Stimulated activated CD4-positive, alpha-beta T cell treated with anti-CD3 and anti-CD28 coated beads, TNF-alpha, amount 100 ng/mL, for 1 hour (primary cell): ENCODE data around the gene CCDC192.
"Not testable (repeated sequence)": the region's sequence is repeated elsewhere in the genome, so short reads cannot be mapped to it uniquely, and the experiment has no call there.

Source experiments
- DNase-seq, 3 donors: peaks; one replicate each; pipeline ENCODE4 v3.0.0-alpha.2; 2020; ENCODE audit warnings: low read depth in 3 of 3, low spot score in 1 of 3

The CCDC192 gene

GRCh38 chr5:127697894-127698600 lies 5.1 kb upstream of the CCDC192 start:
- DNase-seq, result no peak

DNA sequence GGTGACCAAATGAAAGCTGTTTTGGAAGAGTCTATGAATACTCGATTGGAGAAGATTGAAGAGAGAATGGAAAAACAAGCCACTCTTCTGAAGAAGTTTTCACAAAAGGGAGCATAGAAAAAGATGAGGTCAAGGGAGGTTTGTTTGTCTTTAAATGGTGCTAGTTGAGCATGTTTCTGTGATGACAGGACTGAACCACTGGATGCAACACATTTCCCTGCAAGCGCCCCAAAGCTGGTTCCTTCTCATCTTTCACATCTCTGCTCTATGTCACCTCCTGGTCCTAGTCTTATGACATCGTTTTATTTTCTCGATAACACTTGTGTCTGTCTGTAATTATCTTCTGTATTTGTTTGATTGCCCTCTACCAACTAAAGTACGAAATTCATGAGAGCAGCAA lies 3.8 kb upstream of the CCDC192 start:
- no peak for DNase-seq

DNA sequence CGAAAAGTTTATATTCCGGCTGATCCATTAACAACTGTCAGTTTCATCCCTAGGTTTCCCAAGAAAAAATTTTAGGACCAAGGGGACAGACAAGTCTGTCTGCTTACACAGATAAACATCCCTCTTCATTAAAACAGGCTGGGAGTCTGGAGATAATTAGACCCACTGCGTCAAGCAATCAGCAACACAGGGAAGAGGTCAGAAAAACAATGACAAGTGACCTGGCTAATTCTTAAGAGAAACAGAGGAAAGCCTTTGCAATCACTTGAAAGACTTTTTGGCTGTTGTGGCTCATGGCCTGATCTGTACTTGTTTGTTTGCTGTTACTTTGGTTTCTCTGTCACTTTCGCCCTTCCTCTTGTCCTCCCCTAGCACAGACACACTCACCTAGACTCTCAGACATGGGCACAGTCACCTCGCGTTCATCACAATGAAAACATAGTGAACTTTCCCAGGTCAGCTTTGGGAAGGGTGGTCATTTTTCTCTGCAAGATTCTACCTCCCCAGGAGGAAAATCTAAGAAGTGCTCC lies 2.9 kb upstream of the CCDC192 start:
- DNase-seq, result no peak

DNA sequence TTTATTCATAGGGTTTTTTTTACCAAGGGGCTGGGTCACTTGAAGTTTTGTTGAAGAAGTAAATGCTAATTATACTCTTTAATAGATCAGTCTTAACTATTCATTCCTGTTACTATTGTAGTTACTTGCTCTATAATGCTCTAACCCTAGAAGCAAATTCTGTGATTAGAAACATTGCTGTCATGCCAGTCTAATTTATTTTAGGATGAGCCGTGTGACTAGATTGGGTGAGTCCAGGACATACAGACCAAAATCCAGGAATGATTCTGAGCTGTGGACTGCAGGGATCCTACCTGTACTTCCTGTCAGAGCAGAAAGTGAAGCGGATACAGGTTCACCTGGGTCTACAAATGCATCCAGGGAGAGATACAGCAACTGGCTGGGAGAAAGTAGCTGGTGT lies 757 bp upstream of the CCDC192 start:
- no peak for DNase-seq

GRCh38 chr5:127705120-127705892 lies 2.1 kb downstream of the CCDC192 start:
- no peak for DNase-seq

GRCh38 chr5:127706691-127707090 lies 3.5 kb downstream of the CCDC192 start:
- no peak for DNase-seq

- no peak for DNase-seq
These were observed 4.0 kb downstream of the CCDC192 start for GRCh38 chr5:127707209-127707608.

DNA sequence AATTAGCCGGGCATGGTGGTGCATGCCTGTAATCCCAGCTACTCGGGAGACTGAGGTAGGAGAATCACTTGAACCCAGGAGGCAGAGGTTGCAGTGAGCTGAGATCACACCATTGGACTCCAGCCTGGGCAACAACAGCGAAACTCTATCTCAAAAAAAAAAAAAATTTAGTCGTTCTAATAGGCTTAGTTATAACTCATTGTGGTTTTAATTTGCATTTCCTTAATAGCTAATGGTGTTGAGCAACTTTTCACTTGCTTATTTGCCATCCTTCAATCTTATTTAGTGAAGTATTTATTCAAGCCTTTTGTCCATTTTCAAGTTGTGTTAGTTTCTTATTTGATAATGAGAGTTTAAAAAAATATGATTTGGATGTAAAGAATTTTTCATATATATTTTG lies 9.9 kb downstream of the CCDC192 start:
- not testable (repeated sequence) for DNase-seq

DNA sequence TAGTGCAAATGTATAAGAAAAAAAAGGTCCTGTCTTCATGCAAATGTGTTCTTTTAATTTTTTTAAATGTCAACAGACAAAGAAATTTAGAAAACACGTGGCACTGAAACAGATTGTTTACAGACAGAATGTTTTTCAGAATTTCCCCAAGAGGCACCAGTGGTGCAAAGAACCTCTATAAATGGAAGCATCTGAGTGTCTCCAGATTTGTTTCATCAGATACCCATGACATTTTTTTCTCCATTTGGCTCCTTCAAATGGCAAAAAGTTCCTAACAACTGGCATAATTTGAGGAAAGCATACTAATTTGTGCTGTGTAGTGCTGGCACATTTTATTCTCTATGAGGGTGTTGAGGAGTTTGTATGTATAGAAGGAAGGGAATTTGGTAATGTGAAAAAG lies 15.0 kb downstream of the CCDC192 start:
- no peak for DNase-seq

DNA sequence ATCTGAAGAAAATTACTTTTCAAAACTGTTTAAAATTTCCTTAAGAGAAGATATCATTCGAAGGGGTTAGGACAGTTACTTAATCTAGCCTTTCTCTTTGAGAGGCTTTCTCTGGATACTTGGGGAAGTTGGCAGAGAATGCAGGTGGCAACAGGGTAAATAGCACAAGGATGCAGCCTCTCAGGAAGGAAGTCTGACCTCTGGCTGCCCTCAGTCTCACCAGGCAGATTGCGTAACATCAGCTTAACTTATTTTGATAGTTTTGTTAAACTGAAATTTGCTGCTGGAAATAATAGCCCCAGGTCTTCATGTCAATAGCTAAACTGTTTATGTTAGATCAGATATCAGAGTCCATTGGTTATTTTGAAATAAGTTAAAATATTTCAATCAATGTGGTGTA lies 20.4 kb downstream of the CCDC192 start:
- no peak for DNase-seq

DNA sequence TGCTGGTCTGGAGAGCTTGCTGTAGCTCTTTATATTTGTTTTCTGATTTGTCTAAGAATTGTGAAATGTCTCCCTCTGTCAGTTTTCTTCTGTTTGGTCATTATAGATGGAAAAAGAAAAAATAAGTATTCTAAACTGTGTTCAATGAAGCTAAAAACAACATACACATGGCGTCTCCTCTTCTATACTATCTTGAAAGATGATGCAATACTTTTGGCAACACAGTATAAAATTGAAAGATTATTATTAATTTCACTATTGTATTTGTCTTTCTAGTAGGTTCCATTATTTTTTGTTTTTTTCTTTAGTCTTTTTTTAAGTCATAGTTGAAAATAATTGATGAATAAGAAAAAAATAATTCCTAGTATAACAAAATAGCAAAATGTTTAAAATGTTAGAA lies 22.5 kb downstream of the CCDC192 start:
- DNase-seq, result no peak

DNA sequence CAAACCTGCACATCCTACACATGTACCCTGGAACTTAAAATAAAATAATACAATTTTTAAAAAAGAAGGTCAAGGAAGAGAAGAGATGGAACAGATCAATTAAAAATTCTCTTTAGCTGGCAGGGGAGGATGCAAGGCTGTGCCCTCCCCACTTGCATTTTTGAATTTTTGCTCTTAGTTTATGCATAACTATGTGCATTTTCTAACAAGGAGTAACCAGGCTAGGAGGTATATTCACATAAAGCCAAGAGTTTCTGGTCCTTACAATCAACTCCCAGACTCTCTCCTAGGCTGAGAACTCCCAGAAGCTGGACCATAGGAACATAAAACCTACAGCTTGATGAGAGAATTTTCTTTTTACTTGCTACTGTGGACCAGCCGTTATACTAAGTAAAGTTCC lies 29.8 kb downstream of the CCDC192 start:
- DNase-seq, result no peak

DNA sequence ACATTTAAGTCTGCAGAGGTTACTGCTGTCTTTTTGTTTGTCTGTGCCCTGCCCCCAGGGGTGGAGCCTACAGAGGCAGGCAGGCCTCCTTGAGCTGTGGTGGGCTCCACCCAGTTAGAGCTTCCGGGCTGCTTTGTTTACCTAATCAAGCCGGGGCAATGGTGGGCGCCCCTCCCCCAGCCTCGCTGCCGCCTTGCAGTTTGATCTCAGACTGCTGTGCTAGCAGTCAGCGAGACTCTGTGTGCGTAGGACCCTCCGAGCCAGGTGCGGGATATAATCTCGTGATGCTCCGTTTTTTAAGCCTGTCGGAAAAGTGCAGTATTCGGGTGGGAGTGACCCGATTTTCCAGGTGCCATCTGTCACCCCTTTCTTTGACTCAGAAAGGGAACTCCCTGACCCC lies 36.2 kb downstream of the CCDC192 start:
- not testable (repeated sequence) for DNase-seq

DNA sequence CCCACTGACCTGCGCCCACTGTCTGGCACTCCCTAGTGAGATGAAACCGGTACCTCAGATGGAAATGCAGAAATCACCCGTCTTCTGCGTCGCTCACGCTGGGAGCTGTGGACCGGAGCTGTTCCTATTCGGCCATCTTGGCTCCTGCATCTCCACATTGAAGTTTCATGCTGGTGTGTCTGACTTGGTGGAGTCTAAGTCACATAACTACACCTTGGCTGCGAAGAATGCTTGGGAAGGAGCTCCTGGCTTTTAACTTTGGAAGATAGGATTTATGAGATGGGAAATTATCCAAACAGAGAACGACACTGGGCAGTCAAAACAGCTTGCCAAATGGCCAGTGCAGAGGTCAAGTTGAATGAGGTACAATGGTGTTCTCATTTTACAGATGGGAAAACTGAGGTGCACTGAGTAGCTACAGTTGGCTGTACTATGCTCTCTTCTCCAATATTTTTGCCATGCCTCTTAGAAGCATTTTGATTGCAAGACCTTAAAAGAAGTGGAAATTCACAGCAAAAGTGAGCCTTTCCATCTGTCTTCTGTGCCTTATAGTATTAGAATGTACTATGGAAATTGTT lies 36.7 kb downstream of the CCDC192 start:
- no peak for DNase-seq

DNA sequence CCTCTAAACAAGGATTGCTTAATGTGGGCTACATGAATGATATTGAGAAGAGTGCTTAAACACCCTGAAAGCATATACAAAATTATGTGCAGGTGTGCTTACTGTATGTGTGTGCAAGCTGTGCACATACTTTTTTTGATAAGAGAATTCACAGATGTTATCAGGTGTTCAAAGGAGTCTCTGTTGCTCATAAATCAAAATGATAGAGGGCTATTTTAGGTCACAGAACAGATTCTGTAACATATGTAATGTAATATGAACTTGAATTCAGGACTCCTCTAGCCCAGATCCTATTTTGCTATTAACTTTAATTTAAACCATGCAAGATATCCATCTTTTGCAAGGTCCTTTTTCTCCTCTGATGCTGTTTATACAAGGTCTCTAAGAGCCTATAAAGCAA lies 38.2 kb downstream of the CCDC192 start:
- DNase-seq, result no peak

GRCh38 chr5:127744241-127744640 lies 41.0 kb downstream of the CCDC192 start:
- DNase-seq, result no peak

- no peak for DNase-seq
These were observed 43.6 kb downstream of the CCDC192 start for GRCh38 chr5:127746756-127747155.

GRCh38 chr5:127752503-127753265 lies 49.5 kb downstream of the CCDC192 start:
- DNase-seq, result not testable (repeated sequence)

GRCh38 chr5:127754259-127754658 lies 51.1 kb downstream of the CCDC192 start:
- no peak for DNase-seq

DNA sequence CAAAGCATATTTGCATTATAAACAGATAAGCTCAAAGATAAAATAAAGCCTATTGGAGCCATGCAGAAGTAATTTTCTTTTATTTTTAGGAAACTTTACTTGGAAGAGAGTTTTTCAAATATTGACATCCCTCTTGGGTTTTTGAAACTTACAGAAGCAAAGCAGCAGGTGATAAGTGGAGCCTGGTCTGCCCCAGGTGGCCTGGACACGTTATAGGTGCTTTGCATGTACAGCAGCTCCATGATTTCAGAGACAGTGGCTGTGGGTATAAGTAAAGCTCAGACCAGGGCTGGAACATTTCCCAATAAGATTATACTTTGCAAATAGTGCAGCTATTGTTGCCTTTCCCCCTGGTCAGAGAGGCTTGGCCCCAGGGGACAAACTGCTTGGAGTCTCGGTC lies 51.5 kb downstream of the CCDC192 start:
- DNase-seq, result no peak

- DNase-seq, result no peak
These were observed 54.4 kb downstream of the CCDC192 start for GRCh38 chr5:127757576-127757975.
